Measurements from ENCODE around the gene TMEM131L.

DNA sequence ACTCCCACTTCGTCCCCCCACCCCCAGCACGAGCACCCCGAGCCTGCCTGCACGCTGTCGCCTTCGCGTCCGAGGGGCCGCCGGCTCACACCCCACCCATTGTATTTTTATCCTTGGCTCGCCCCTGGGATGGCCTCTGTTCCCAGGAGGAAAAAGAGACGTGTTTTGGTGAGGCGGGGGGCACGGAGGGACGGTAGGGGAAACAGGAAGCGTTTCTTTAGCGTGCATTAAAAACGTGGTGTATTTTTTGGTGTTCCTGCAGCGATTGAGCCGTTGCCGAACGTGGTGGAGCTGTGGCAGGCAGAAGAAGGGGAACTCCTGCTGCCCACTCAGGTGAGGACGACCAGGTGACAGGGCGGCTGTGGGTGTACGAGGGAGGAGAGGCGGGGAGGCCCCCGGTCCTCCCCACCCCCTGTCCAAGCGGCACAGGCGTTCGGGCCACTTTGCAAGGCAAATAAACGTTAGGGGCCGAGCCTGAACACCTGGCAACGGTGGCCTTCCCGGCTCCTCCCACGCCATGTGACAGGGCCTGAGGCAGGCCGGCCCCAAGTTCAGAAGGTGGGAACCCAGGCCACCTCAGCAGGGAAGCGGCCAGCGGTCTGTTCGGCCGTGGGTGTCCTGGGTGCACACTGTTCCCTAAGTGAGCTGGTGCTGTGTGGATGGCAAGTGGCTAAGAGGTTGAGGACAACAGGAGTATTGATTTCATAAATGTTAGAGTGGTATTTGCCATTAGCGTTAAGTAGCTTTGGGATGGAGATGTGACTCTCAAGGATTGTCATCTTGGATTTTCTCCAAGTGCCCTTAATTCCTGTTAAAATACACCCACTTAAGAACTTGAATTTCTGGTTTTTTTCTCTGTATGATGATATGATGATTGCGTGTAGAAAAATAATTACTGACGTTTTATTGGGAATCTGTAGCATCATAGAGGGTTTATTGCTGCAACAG, 1.1 kb downstream of the TMEM131L start:
- TF ChIP-seq, protein P1, sequence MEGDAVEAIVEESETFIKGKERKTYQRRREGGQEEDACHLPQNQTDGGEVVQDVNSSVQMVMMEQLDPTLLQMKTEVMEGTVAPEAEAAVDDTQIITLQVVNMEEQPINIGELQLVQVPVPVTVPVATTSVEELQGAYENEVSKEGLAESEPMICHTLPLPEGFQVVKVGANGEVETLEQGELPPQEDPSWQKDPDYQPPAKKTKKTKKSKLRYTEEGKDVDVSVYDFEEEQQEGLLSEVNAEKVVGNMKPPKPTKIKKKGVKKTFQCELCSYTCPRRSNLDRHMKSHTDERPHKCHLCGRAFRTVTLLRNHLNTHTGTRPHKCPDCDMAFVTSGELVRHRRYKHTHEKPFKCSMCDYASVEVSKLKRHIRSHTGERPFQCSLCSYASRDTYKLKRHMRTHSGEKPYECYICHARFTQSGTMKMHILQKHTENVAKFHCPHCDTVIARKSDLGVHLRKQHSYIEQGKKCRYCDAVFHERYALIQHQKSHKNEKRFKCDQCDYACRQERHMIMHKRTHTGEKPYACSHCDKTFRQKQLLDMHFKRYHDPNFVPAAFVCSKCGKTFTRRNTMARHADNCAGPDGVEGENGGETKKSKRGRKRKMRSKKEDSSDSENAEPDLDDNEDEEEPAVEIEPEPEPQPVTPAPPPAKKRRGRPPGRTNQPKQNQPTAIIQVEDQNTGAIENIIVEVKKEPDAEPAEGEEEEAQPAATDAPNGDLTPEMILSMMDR (optimal IDR thresholded peaks at IDR 0.05 in 1 of 3, IDR thresholded peaks at IDR 0.05 in 1 of 3, conservative IDR thresholded peaks at IDR 0.05 in 1 of 3; ENCODE audit: extremely low read depth in 1 of 3, insufficient read depth in 2 of 3, low read length in 3 of 3): no peak
- no peak for TF ChIP-seq EZH2 (IDR thresholded peaks at IDR 0.05; ENCODE audit: low read length)

Measured in keratinocyte (primary cell).